ENCODE results near the gene FAM187B.

The FAM187B gene

GRCh38 chr19:35213663-35214632, 14.6 kb downstream of the FAM187B start:
- H3K9me3 ChIP-seq (ENCODE audit: low read length): peaks cover 5% of the 10 kb centered on the region; the same call in 1 of the 2 replicates
- H3K4me1 ChIP-seq (ENCODE audit: insufficient read depth, low read length, severe bottlenecking): peaks cover 76% of the 10 kb centered on the region
- H3K27me3 ChIP-seq (ENCODE audit: insufficient read depth, low read length): no peaks in the 10 kb centered on the region
- H2AFZ ChIP-seq (ENCODE audit: low read length): no peak overlapping the region
- peak overlapping the region; percentile 99 for H3K27ac ChIP-seq (ENCODE audit: low read depth, low read length, poor library complexity, severe bottlenecking)
- H3K79me2 ChIP-seq (ENCODE audit: insufficient read depth, low read length): no peaks in the 10 kb centered on the region
- no peaks in the 10 kb centered on the region; the same call in 1 of the 2 replicates for H3K36me3 ChIP-seq (ENCODE audit: insufficient read depth, low read length)
- peak overlapping the region; percentile 61 for H3K4me2 ChIP-seq (ENCODE audit: low read length)
- no peaks in the 10 kb centered on the region for H3K9me2 ChIP-seq (ENCODE audit: low read depth, low read length)
- H3F3A ChIP-seq (ENCODE audit: insufficient read depth, low read length): no peaks in the 10 kb centered on the region
- peak overlapping the region; percentile 23 for H3K4me3 ChIP-seq (ENCODE audit: low read depth, low read length, poor library complexity, severe bottlenecking)
- TF ChIP-seq CTCF (IDR thresholded peaks at IDR 0.05; ENCODE audit: low read length): no peak
- no peak for TF ChIP-seq EZH2 (IDR thresholded peaks at IDR 0.05; ENCODE audit: borderline replicate concordance, low read length)
- H4K20me1 ChIP-seq (ENCODE audit: insufficient read depth, low read length): no peaks in the 10 kb centered on the region
- peak overlapping the region; percentile 53 for H3K9ac ChIP-seq (ENCODE audit: low read length)

- Histone ChIP-seq H3K79me2 (ENCODE audit: insufficient read depth, low read length) (no peaks in the 10 kb centered on the region), H3K4me2 (ENCODE audit: low read length) (peak overlapping the region; percentile 62), H3K4me3 (ENCODE audit: low read depth, low read length, poor library complexity, severe bottlenecking) (no peak overlapping the region), H2AFZ (ENCODE audit: low read length) (no peak overlapping the region), H3K27ac (ENCODE audit: low read depth, low read length, poor library complexity, severe bottlenecking) (peak overlapping the region; percentile 99), H3K9me2 (ENCODE audit: low read depth, low read length) (no peaks in the 10 kb centered on the region), H3K9ac (ENCODE audit: low read length) (peak overlapping the region; percentile 66), H3K27me3 (ENCODE audit: insufficient read depth, low read length) (no peaks in the 10 kb centered on the region), H4K20me1 (ENCODE audit: insufficient read depth, low read length) (no peaks in the 10 kb centered on the region), H3K36me3 (ENCODE audit: insufficient read depth, low read length) (no peaks in the 10 kb centered on the region), H3K4me1 (ENCODE audit: insufficient read depth, low read length, severe bottlenecking) (peaks cover 86% of the 10 kb centered on the region), H3K9me3 (ENCODE audit: low read length) (no peaks in the 10 kb centered on the region), H3F3A (ENCODE audit: insufficient read depth, low read length) (no peaks in the 10 kb centered on the region)
- TF ChIP-seq EZH2 (IDR thresholded peaks at IDR 0.05; ENCODE audit: borderline replicate concordance, low read length): no peak
- peak; percentile 2; the same call in 1 of the 2 replicates for TF ChIP-seq CTCF (IDR thresholded peaks at IDR 0.05; ENCODE audit: low read length)
Measured at GRCh38 chr19:35212241-35212640, 16.3 kb downstream of the FAM187B start.

- Histone ChIP-seq H2AFZ (ENCODE audit: low read length) (no peak overlapping the region), H3F3A (ENCODE audit: insufficient read depth, low read length) (peaks cover 2% of the 10 kb centered on the region), H3K9ac (ENCODE audit: low read length) (peak overlapping the region; percentile 66), H3K27ac (ENCODE audit: low read depth, low read length, poor library complexity, severe bottlenecking) (peak overlapping the region; percentile 99), H3K79me2 (ENCODE audit: insufficient read depth, low read length) (no peaks in the 10 kb centered on the region), H3K9me3 (ENCODE audit: low read length) (no peaks in the 10 kb centered on the region), H3K27me3 (ENCODE audit: insufficient read depth, low read length) (no peaks in the 10 kb centered on the region), H3K4me3 (ENCODE audit: low read depth, low read length, poor library complexity, severe bottlenecking) (peak overlapping the region; percentile 16), H3K4me1 (ENCODE audit: insufficient read depth, low read length, severe bottlenecking) (peaks cover 88% of the 10 kb centered on the region), H3K9me2 (ENCODE audit: low read depth, low read length) (no peaks in the 10 kb centered on the region), H4K20me1 (ENCODE audit: insufficient read depth, low read length) (no peaks in the 10 kb centered on the region), H3K4me2 (ENCODE audit: low read length) (peak overlapping the region; percentile 62), H3K36me3 (ENCODE audit: insufficient read depth, low read length) (no peaks in the 10 kb centered on the region)
- TF ChIP-seq EZH2 (IDR thresholded peaks at IDR 0.05; ENCODE audit: borderline replicate concordance, low read length) (no peak), CTCF (IDR thresholded peaks at IDR 0.05; ENCODE audit: low read length) (peak; percentile 45; the same call in 1 of the 2 replicates)
Measured at GRCh38 chr19:35211545-35212230, 16.9 kb downstream of the FAM187B start.
